GM12891 (cell line): ENCODE measurements around the gene RAPGEF4.

ENCODE experiments used
- DNase-seq: peaks from one replicate; pipeline ENCODE4 v3.0.0; 2011; ENCODE audit warnings: low spot score; ENCODE audit not compliant: insufficient read length
- FAIRE-seq: peaks from 2 replicates; lab custom pipeline; 2011; peaks lifted over from hg19 to GRCh38; lab: Jason Lieb, UNC
- PAX5 ChIP-seq: IDR thresholded peaks from 2 replicates; pipeline ENCODE4 v1.6.1; 2011; ENCODE audit warnings: low read length, moderate library complexity, mild to moderate bottlenecking; ENCODE audit not compliant: insufficient read depth, severe bottlenecking
- POLR2A ChIP-seq: IDR thresholded peaks from 2 replicates; pipeline ENCODE4 v1.6.1; 2011; ENCODE audit warnings: low read depth, low read length, control low read depth
- POLR2AphosphoS5 ChIP-seq: IDR thresholded peaks from 2 replicates; pipeline ENCODE4 v1.6.1; 2011; ENCODE audit warnings: low read depth, low read length, control low read depth
- POU2F2 ChIP-seq: IDR thresholded peaks from 2 replicates; pipeline ENCODE4 v1.6.1; 2011; ENCODE audit warnings: low read depth, mild to moderate bottlenecking, control low read depth, low read length, moderate library complexity
- SPI1 ChIP-seq: IDR thresholded peaks from 2 replicates; pipeline ENCODE4 v1.6.1; 2011; ENCODE audit warnings: low read depth, low read length, control low read depth
- TAF1 ChIP-seq: IDR thresholded peaks from 2 replicates; pipeline ENCODE4 v1.6.1; 2011; ENCODE audit warnings: low read depth, low read length, control low read depth

RAPGEF4 gene

GRCh38 chr2:173008786-173009185 lies 273.1 kb downstream of the RAPGEF4 start:
- TF ChIP-seq PAX5 (no peak), POLR2AphosphoS5 (no peak), SPI1 (no peak), TAF1 (no peak), POU2F2 (no peak), POLR2A (no peak)
- DNase-seq (no peak), FAIRE-seq (no peak)

DNA sequence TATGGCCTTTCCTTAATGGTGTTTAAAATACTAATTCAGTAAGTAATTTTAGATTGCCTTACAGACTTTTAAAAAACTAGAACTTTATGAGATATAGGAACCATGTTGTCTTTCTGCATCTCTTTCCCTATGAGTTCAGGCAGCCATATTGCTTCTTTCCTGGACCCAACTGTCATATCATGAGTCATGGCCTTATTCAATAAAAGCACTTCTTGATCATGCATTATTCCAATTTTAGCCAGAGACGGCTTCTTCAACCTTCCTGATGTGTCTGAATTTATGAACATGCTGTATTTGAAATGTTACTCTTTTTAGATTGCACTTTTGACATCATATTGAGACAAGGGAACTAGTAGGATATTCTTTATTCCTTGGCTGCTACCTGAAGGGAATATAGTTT lies 274.6 kb downstream of the RAPGEF4 start:
- no peak for TF ChIP-seq PAX5
- no peak for TF ChIP-seq POLR2AphosphoS5
- TF ChIP-seq POU2F2, result no peak
- no peak for TF ChIP-seq TAF1
- no peak for TF ChIP-seq SPI1
- TF ChIP-seq POLR2A, result no peak
- DNase-seq, result no peak
- FAIRE-seq, result no peak

- FAIRE-seq, result no peak
- no peak for DNase-seq
- no peak for TF ChIP-seq TAF1
- no peak for TF ChIP-seq SPI1
- no peak for TF ChIP-seq PAX5
- no peak for TF ChIP-seq POLR2AphosphoS5
- TF ChIP-seq POU2F2, result no peak
- no peak for TF ChIP-seq POLR2A
These were observed 280.8 kb downstream of the RAPGEF4 start for GRCh38 chr2:173016451-173016850.

DNA sequence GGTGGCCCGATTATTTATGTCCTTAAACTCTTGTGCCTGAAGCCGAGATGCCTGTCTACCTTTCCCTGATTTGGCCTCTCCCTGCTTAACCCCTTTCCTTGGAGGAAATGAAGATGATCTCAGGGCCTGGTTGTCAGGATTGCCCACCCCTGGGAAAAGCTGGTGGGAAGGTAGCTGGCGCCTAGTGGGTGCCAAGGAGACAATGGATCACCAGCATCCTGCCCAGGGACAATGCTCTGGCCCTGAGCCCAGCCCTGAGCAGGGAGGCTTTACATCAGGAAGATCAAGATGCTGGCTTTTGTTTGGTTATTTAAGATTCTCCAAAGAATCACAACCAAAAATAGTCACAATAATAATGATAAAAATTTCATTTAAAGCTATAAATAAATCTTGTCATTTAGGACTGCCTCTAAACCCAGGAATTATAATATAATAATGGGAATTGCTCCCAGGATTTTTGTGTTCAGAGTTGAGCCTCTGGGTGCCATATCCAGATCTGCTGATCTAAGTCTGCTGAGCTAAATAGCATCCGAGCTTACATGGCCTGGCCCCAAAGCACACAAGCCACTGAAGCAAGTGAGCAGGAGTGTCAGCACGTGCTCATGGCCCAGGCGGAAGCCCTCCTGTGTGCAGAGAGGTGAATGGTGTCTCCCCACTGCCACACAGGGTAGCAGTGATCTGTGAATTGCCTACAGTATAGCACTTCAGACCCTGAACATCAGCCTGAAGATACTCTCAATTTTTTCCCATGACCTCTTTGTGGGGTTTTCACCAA lies 282.2 kb downstream of the RAPGEF4 start:
- TF ChIP-seq POLR2A (no peak), TAF1 (no peak), PAX5 (no peak), SPI1 (no peak), POU2F2 (no peak), POLR2AphosphoS5 (no peak)
- FAIRE-seq (no peak), DNase-seq (no peak)

DNA sequence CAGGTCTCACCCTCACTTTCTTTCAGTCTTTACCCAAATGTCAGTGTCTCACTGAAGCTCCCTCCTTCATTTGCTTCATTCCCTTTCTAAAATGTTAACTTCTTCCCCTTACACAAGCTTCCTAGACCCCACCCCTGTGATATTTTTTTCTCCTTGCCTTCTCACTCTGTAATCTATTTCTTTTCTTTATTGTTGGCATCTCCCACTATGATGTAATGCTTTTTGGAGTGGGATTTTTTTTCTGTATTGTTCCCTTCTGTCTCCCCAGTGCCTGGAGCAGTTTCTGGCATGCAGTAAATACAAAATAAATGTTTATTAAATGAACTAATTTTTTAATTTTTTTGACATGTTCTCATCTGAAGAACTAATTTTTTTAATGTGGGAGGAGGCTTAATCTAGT lies 284.1 kb downstream of the RAPGEF4 start:
- no peak for TF ChIP-seq POLR2AphosphoS5
- TF ChIP-seq PAX5, result no peak
- TF ChIP-seq SPI1, result no peak
- TF ChIP-seq POLR2A, result no peak
- no peak for TF ChIP-seq POU2F2
- no peak for TF ChIP-seq TAF1
- FAIRE-seq, result no peak
- DNase-seq, result no peak

DNA sequence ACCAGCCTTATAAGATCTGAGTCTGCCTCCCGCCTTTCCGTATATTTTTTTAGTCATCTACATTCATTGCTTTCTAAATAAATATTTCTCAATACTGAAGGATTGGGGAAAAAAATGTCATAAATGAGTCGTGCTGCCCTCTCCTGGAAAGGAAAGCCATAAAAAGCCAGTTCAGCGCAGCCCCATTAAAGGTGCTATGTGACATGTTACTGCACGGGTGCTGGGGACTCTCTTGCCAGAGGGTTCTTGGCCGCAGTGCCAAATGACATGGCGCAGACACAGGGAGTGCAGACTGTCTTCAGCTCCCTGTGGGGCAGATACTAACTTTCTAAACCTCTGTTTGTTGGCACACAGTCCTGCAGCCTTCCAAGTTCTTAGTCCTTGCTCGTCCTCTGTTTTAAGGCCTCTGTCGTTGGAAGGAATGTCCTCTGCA lies 286.3 kb downstream of the RAPGEF4 start:
- TF ChIP-seq PAX5, result no peak
- TF ChIP-seq TAF1, result no peak
- TF ChIP-seq POLR2AphosphoS5, result no peak
- no peak for TF ChIP-seq SPI1
- no peak for TF ChIP-seq POU2F2
- no peak for TF ChIP-seq POLR2A
- no peak for FAIRE-seq
- no peak for DNase-seq

DNA sequence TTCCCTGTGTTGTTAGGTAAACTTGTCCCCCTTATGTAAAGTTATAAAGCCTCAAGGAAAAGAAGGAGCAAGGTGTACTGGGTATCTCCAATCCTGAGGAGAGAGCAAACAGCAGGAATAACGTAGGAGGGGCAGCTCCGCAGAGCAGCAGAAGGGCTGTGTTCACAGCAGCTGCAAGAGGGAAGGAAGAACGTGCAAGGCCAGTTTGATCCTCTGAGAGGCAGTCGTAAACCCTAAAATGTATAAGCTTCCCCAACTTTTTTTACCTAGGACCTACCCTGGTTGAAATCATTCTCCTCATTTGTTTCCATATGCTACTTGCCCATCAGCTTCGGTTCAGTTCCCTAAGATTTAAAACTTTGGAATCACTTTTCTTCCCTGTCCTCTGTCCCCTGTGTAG lies 288.1 kb downstream of the RAPGEF4 start:
- FAIRE-seq (no peak), DNase-seq (no peak)
- TF ChIP-seq SPI1, result no peak
- no peak for TF ChIP-seq PAX5
- no peak for TF ChIP-seq TAF1
- TF ChIP-seq POU2F2, result no peak
- no peak for TF ChIP-seq POLR2AphosphoS5
- TF ChIP-seq POLR2A, result no peak

DNA sequence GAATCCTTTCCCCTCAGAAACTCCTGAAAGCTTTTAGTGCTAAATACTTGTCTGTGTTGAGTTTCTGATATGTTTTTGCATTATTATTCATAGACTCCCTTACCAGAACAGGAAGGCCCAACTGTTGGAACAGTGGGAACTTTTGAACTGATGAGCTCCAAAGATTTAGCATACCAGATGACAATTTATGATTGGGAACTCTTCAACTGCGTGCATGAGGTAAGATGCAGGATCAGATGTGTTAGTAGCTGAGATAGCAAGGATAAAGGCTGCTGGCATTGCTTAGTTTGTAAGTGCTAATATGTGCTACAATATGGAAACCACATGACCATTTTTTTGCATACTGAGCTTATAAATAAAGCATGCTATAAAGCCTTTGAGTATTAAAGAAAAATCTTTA lies 290.8 kb downstream of the RAPGEF4 start:
- FAIRE-seq, result no peak
- no peak for TF ChIP-seq PAX5
- no peak for TF ChIP-seq SPI1
- TF ChIP-seq POLR2A, result no peak
- no peak for TF ChIP-seq POLR2AphosphoS5
- no peak for DNase-seq

GRCh38 chr2:173027181-173028128 lies 291.8 kb downstream of the RAPGEF4 start:
- FAIRE-seq, result peak; percentile 94
- DNase-seq, result peak; percentile 39
- TF ChIP-seq POU2F2 (no peak), PAX5 (no peak), POLR2AphosphoS5 (no peak)
